HCT116 (cell line): ENCODE results near the gene PFKFB3. TPM values are rescaled to one million over a fixed set of nuclear protein-coding genes. Genes with fewer than 3 reads are reported as not detected.

Source experiments
- ATAC-seq: fragments of 200-7000 bp; cut with Tn5 transposase; 2 replicates; pipeline ENCODE4 v1.9.1; 2020; ENCODE audit warnings: mild to moderate bottlenecking, moderate library complexity
- BruUV-seq: library from RNA; stranded (reverse); fragments of 400-500 nt; replicated peaks from 2 replicates; lab custom pipeline; 2021; lab: Mats Ljungman, UMichigan
- CTCF ChIA-PET: fragments of 300-600 bp; sonication (Branson Sonifier 250); formaldehyde crosslinking; loops from one replicate; lab custom pipeline; 2021; ENCODE audit warnings: antibody characterized with exemption; lab: Charles Lee
- POLR2A ChIA-PET: fragments of 300-600, 350-600 bp; sonication (Branson Sonifier 250); formaldehyde crosslinking; loops from one replicate; lab custom pipeline; 2021; ENCODE audit warnings: antibody characterized with exemption; lab: Charles Lee
- RAD21 ChIA-PET, 2 experiments: fragments of 300-600 bp; sonication (Branson Sonifier 250); formaldehyde crosslinking; loops; one replicate each; lab custom pipeline; 2023; ENCODE audit warnings: low total read pairs in 2 of 2; ENCODE audit not compliant: uncharacterized antibody in 2 of 2, unreplicated experiment in 2 of 2, low non-redundant PET in 1 of 2; lab: Charles Lee
- DNase-seq: peaks from one replicate; pipeline ENCODE4 v3.0.0-alpha.2; 2010; ENCODE audit warnings: low read depth, low spot score
- H2AFZ ChIP-seq: fragments of 200-600 bp; shearing (Covaris generic), sonication (generic); 2 replicates; pipeline ENCODE4 v1.6.1; 2017; ENCODE audit warnings: low read depth, mixed run types, mixed read lengths, antibody characterized with exemption, low read length; ENCODE audit not compliant: poor library complexity, severe bottlenecking
- H3K27ac ChIP-seq: 2 replicates; pipeline ENCODE4 v1.5.1; 2012; ENCODE audit warnings: low read depth, low read length
- H3K27me3 ChIP-seq: fragments of 200-600 bp; sonication (generic); 2 replicates; pipeline ENCODE4 v1.6.1; 2016; ENCODE audit warnings: mixed run types, low read length, mixed read lengths; ENCODE audit not compliant: insufficient read depth
- H3K36me3 ChIP-seq, 2 experiments: fragments of 200-500 bp in 1 of 2; fragments of 200-600 bp in 1 of 2; sonication (Bioruptor generic) in 1 of 2; sonication (generic) in 1 of 2; 2 replicates each; pipeline versions ENCODE4 v1.5.1 to v1.6.1; 2014 to 2016; ENCODE audit warnings: low read length in 2 of 2, inconsistent platforms in 1 of 2, mixed read lengths in 1 of 2, mixed run types in 1 of 2; ENCODE audit not compliant: insufficient read depth in 2 of 2, control insufficient read depth in 1 of 2
- H3K4me1 ChIP-seq, 2 experiments: fragments of 200-600 bp in 1 of 2; sonication (generic) in 1 of 2; 2 replicates each; pipeline versions ENCODE4 v1.5.1 to v1.6.1; 2012 to 2017; ENCODE audit warnings: low read length in 2 of 2, inconsistent platforms in 1 of 2, mild to moderate bottlenecking in 1 of 2, mixed read lengths in 1 of 2, mixed run types in 1 of 2, moderate library complexity in 1 of 2; ENCODE audit not compliant: insufficient read depth in 2 of 2, control insufficient read depth in 1 of 2
- H3K4me2 ChIP-seq: fragments of 200-600 bp; sonication (generic); 2 replicates; pipeline ENCODE4 v1.6.1; 2017; ENCODE audit warnings: mixed run types, low read length, mixed read lengths
- H3K4me3 ChIP-seq, 2 experiments: fragments of 200-600 bp in 1 of 2; sonication (generic) in 1 of 2; replicated peaks in 1 of 2; 2 replicates each; pipeline ENCODE4 v1.5.1; 2011 to 2016; ENCODE audit warnings: low read length in 2 of 2, control low read depth in 1 of 2, low read depth in 1 of 2, mild to moderate bottlenecking in 1 of 2, mixed read lengths in 1 of 2, mixed run types in 1 of 2
- H3K79me2 ChIP-seq: fragments of 200-600 bp; sonication (generic); 2 replicates; pipeline ENCODE4 v1.6.1; 2017; ENCODE audit warnings: mild to moderate bottlenecking, mixed run types, low read length, moderate library complexity, mixed read lengths; ENCODE audit not compliant: insufficient read depth
- H3K9ac ChIP-seq: fragments of 200-600 bp; sonication (generic); 2 replicates; pipeline ENCODE4 v1.6.1; 2016; ENCODE audit warnings: low read length, mixed read lengths
- H3K9me2 ChIP-seq: fragments of 200-600 bp; sonication (generic), shearing (Covaris generic); 2 replicates; pipeline ENCODE4 v1.6.1; 2017; ENCODE audit warnings: mixed run types, mild to moderate bottlenecking, moderate library complexity; ENCODE audit not compliant: insufficient read depth
- H3K9me3 ChIP-seq, 2 experiments: fragments of 200-500 bp in 1 of 2; fragments of 200-600 bp in 1 of 2; sonication (Bioruptor generic) in 1 of 2; sonication (generic) in 1 of 2; 2 replicates each; pipeline ENCODE4 v1.6.1; 2014 to 2017; ENCODE audit warnings: low read length in 2 of 2, mixed read lengths in 2 of 2, inconsistent platforms in 1 of 2, low read depth in 1 of 2, mild to moderate bottlenecking in 1 of 2, mixed run types in 1 of 2, moderate library complexity in 1 of 2; ENCODE audit not compliant: control insufficient read depth in 1 of 2, insufficient read depth in 1 of 2
- H4K20me1 ChIP-seq: fragments of 200-600 bp; sonication (generic), shearing (Covaris generic); 2 replicates; pipeline ENCODE4 v1.6.1; 2017; ENCODE audit warnings: mixed run types, mild to moderate bottlenecking, moderate library complexity; ENCODE audit not compliant: insufficient read depth
- ATF3 ChIP-seq: IDR thresholded peaks from 2 replicates; pipeline ENCODE4 v1.6.1; 2012
- CBX3 ChIP-seq: IDR thresholded peaks from 2 replicates; pipeline ENCODE4 v1.6.1; 2012; ENCODE audit warnings: low read depth
- CEBPB ChIP-seq: IDR thresholded peaks from 2 replicates; pipeline ENCODE4 v1.6.1; 2012; ENCODE audit warnings: low read depth
- CTCF ChIP-seq, 3 experiments: fragments of 200-600 bp in 1 of 3; sonication (generic) in 1 of 3; IDR thresholded peaks in 2 of 3; conservative IDR thresholded peaks in 1 of 3; 2 replicates each; pipeline ENCODE4 v1.5.1; 2012 to 2017; ENCODE audit warnings: low read depth in 2 of 3, low read length in 2 of 3, antibody characterized with exemption in 1 of 3, borderline replicate concordance in 1 of 3, control low read depth in 1 of 3, mild to moderate bottlenecking in 1 of 3, mixed read lengths in 1 of 3, mixed run types in 1 of 3, moderate library complexity in 1 of 3; ENCODE audit not compliant: insufficient read depth in 1 of 3
- EGR1 ChIP-seq: IDR thresholded peaks from 2 replicates; pipeline ENCODE4 v1.6.1; 2012; ENCODE audit warnings: low read depth
- EZH2 ChIP-seq: fragments of 200-600 bp; sonication (generic); IDR thresholded peaks from 2 replicates; pipeline ENCODE4 v1.6.1; 2017; ENCODE audit warnings: antibody characterized with exemption, mixed run types
- EZH2phosphoT487 ChIP-seq: fragments of 200-600 bp; IDR thresholded peaks from 2 replicates; pipeline ENCODE4 v1.6.1; 2018; ENCODE audit warnings: antibody characterized with exemption, borderline replicate concordance
- JUND ChIP-seq: IDR thresholded peaks from 2 replicates; pipeline ENCODE4 v1.6.1; 2012
- MAX ChIP-seq: IDR thresholded peaks from 2 replicates; pipeline ENCODE4 v1.6.1; 2012
- POLR2A ChIP-seq: IDR thresholded peaks from 2 replicates; pipeline ENCODE4 v1.7.0; 2011; ENCODE audit warnings: borderline replicate concordance; ENCODE audit not compliant: insufficient read depth, insufficient read length; ENCODE audit errors: extremely low read depth
- RAD21 ChIP-seq: IDR thresholded peaks from 2 replicates; pipeline ENCODE4 v1.6.1; 2012; ENCODE audit warnings: low read depth, mild to moderate bottlenecking
- REST ChIP-seq: IDR thresholded peaks from 2 replicates; pipeline ENCODE4 v1.6.1; 2012; ENCODE audit warnings: low read depth
- SIN3A ChIP-seq: IDR thresholded peaks from 2 replicates; pipeline ENCODE4 v1.6.1; 2012; ENCODE audit warnings: low read depth
- SP1 ChIP-seq: IDR thresholded peaks from 2 replicates; pipeline ENCODE4 v1.6.1; 2012; ENCODE audit warnings: low read depth
- SRF ChIP-seq: IDR thresholded peaks from 2 replicates; pipeline ENCODE4 v1.6.1; 2012; ENCODE audit warnings: low read depth
- YY1 ChIP-seq: IDR thresholded peaks from 2 replicates; pipeline ENCODE4 v1.6.1; 2011; ENCODE audit warnings: low read length, low read depth, moderate library complexity, mild to moderate bottlenecking; ENCODE audit not compliant: insufficient replicate concordance; ENCODE audit errors: extremely low read depth
- ZFX ChIP-seq: fragments of 450-650 bp; IDR thresholded peaks from 2 replicates; pipeline ENCODE4 v1.6.1; 2017
- intact Hi-C: fragments of 100-400 bp; cut with micrococcal nuclease; formaldehyde crosslinking; loops from 2 replicates; pipeline ENCODE4 v1.10.0; 2022
- total RNA-seq: library from RNA; stranded (reverse); gene quantifications from one replicate; pipeline ENCODE4 v1.2.1, GENCODE V29; 2021; ENCODE audit not compliant: unreplicated experiment

Gene PFKFB3
- total RNA-seq, 1 experiment from 2014 or later: 50.8 TPM

- Histone ChIP-seq H2AFZ (no peak overlapping the region), H3K9ac (no peak overlapping the region), H3K4me2 (no peak overlapping the region), H3K9me3 (no peaks in the 10 kb centered on the region), H3K4me1 (peaks cover 0 to 11% of the 10 kb centered on the region in 2 experiments; a peak in 3 of 4 replicates), H4K20me1 (no peaks in the 10 kb centered on the region), H3K27me3 (no peaks in the 10 kb centered on the region), H3K36me3 (peaks cover 0 to 2% of the 10 kb centered on the region in 2 experiments; a peak in 2 of 4 replicates), H3K9me2 (no peaks in the 10 kb centered on the region), H3K79me2 (peaks cover 59% of the 10 kb centered on the region), H3K4me3 (no peak overlapping the region), H3K27ac (no peak overlapping the region)
- no TSS peak for BruUV-seq
- POLR2A ChIA-PET: no interaction called here
- RAD21 ChIA-PET: no interaction called here
- ATAC-seq: 0 out of 2 replicates have a peak, but pooled peaks have one; percentile 13
- intact Hi-C loops: no loop called here
- TF ChIP-seq ATF3 (no peak), SP1 (no peak), JUND (no peak), EZH2phosphoT487 (no peak), YY1 (no peak), SRF (no peak), CTCF (IDR thresholded peaks at IDR 0.05 in 2 of 3, conservative IDR thresholded peaks at IDR 0.05 in 1 of 3; ENCODE audit: borderline replicate concordance in 1 of 3, insufficient read depth in 1 of 3, low read depth in 2 of 3, low read length in 2 of 3) (no peak), MAX (no peak), POLR2A (no peak), ZFX (no peak), SIN3A (no peak), REST (no peak), CEBPB (no peak), RAD21 (no peak), EZH2 (no peak), CBX3 (no peak), EGR1 (no peak)
- CTCF ChIA-PET: no interaction called here
- DNase-seq: no peak
Measured at GRCh38 chr10:6208799-6209235, 6.1 kb downstream of the PFKFB3 start.
